Urothelium cell line (cell line): ENCODE measurements around the gene HID1.
"Not testable (repeated sequence)": the region's sequence is repeated elsewhere in the genome, so short reads cannot be mapped to it uniquely, and the experiment has no call there.

Source experiments
- DNase-seq: peaks from one replicate; pipeline ENCODE4 v3.0.0; 2011; ENCODE audit warnings: low spot score, mixed read lengths
- FAIRE-seq: peaks from 2 replicates; lab custom pipeline; 2011; peaks lifted over from hg19 to GRCh38; lab: Jason Lieb, UNC

The HID1 gene

GRCh38 chr17:75001915-75002843, 29.6 kb upstream of the HID1 start:
- FAIRE-seq (no peak), DNase-seq (no peak)

GRCh38 chr17:74999523-74999922, 27.0 kb upstream of the HID1 start:
- FAIRE-seq (no peak), DNase-seq (no peak)

- FAIRE-seq (no peak), DNase-seq (no peak)
Measured at GRCh38 chr17:74998783-74999182, 26.2 kb upstream of the HID1 start.

GRCh38 chr17:74995847-74996246, 23.3 kb upstream of the HID1 start:
- DNase-seq: no peak
- no peak for FAIRE-seq

- DNase-seq (no peak), FAIRE-seq (no peak)
Measured at GRCh38 chr17:74994440-74994839, 21.9 kb upstream of the HID1 start.

GRCh38 chr17:74992223-74992622, 19.7 kb upstream of the HID1 start:
- no peak for FAIRE-seq
- DNase-seq: no peak

GRCh38 chr17:74990581-74991105, 18.1 kb upstream of the HID1 start:
- FAIRE-seq (no peak), DNase-seq (no peak)

- no peak for FAIRE-seq
- DNase-seq: peak; percentile 78
Measured at GRCh38 chr17:74987909-74988711, 15.6 kb upstream of the HID1 start.

- peak; percentile 99 for DNase-seq
- FAIRE-seq: peak; percentile 84
Measured at GRCh38 chr17:74987418-74987908, 14.9 kb upstream of the HID1 start, which contains the start of gene CDR2L. Gene CDR2L, plus strand, starts transcription at chr17:74987632. Its CDS starts 412 bp downstream, at chr17:74988044.

GRCh38 chr17:74986206-74986576, 13.6 kb upstream of the HID1 start:
- no peak for DNase-seq
- no peak for FAIRE-seq

GRCh38 chr17:74982663-74983313, 10.2 kb upstream of the HID1 start:
- DNase-seq, FAIRE-seq: not testable (repeated sequence)

GRCh38 chr17:74981979-74982662, 9.6 kb upstream of the HID1 start:
- FAIRE-seq (peak; percentile 96), DNase-seq (peak; percentile 87)

GRCh38 chr17:74981318-74981978, 8.9 kb upstream of the HID1 start:
- FAIRE-seq: no peak

GRCh38 chr17:74979408-74980146, 7.0 kb upstream of the HID1 start:
- FAIRE-seq (no peak), DNase-seq (no peak)

More at GRCh38 chr17:74981318-74981978, 8.9 kb upstream of the HID1 start:
- DNase-seq: no peak

- DNase-seq (no peak), FAIRE-seq (no peak)
Measured at GRCh38 chr17:74978240-74978639, 5.7 kb upstream of the HID1 start.

- FAIRE-seq: no peak
- no peak for DNase-seq
Measured at GRCh38 chr17:74977802-74978201, 5.2 kb upstream of the HID1 start.

- no peak for FAIRE-seq
- DNase-seq: no peak
Measured at GRCh38 chr17:74975943-74976342, 3.4 kb upstream of the HID1 start.

GRCh38 chr17:74972973-74973328, 392 bp upstream of the HID1 start:
- DNase-seq (no peak), FAIRE-seq (no peak)

- FAIRE-seq (no peak), DNase-seq (no peak)
Measured at GRCh38 chr17:74971842-74972106, 785 bp downstream of the HID1 start.
